OCI-LY1 (cell line): ENCODE results near the gene INPP4A.

Source experiments
- H2AFZ ChIP-seq: fragments of 200-600 bp; sonication (generic), shearing (Covaris generic); 2 replicates; pipeline ENCODE4 v1.6.0; 2014; ENCODE audit warnings: antibody characterized with exemption, mild to moderate bottlenecking, low read length
- H3F3A ChIP-seq: fragments of 200-600 bp; sonication (generic), shearing (Covaris generic); 2 replicates; pipeline ENCODE4 v1.6.0; 2014; ENCODE audit warnings: mild to moderate bottlenecking, antibody characterized with exemption, low read length, moderate library complexity; ENCODE audit not compliant: insufficient read depth
- H3K27ac ChIP-seq: fragments of 200-600 bp; sonication (generic); 2 replicates; pipeline ENCODE4 v1.5.1; 2014; ENCODE audit warnings: low read length, mixed run types, mild to moderate bottlenecking, low read depth; ENCODE audit not compliant: poor library complexity, severe bottlenecking
- H3K27me3 ChIP-seq: fragments of 200-600 bp; sonication (generic); 2 replicates; pipeline ENCODE4 v1.6.0; 2014; ENCODE audit warnings: antibody characterized with exemption, mild to moderate bottlenecking, low read length, moderate library complexity; ENCODE audit not compliant: insufficient read depth
- H3K36me3 ChIP-seq: fragments of 200-600 bp; sonication (generic); 2 replicates; pipeline ENCODE4 v1.6.1; 2014; ENCODE audit warnings: mild to moderate bottlenecking, antibody characterized with exemption, low read length, moderate library complexity, mixed read lengths; ENCODE audit not compliant: insufficient read depth
- H3K4me1 ChIP-seq: fragments of 200-600 bp; sonication (generic); 2 replicates; pipeline ENCODE4 v1.5.1; 2014; ENCODE audit warnings: mild to moderate bottlenecking, low read length, moderate library complexity; ENCODE audit not compliant: insufficient read depth, severe bottlenecking
- H3K4me2 ChIP-seq: fragments of 200-600 bp; sonication (generic), shearing (Covaris generic); 2 replicates; pipeline ENCODE4 v1.6.1; 2014; ENCODE audit warnings: low read length
- H3K4me3 ChIP-seq: fragments of 200-600 bp; sonication (generic); 2 replicates; pipeline ENCODE4 v1.5.1; 2014; ENCODE audit warnings: low read length, low read depth, mild to moderate bottlenecking, mixed read lengths; ENCODE audit not compliant: poor library complexity, severe bottlenecking
- H3K79me2 ChIP-seq: fragments of 200-600 bp; shearing (Covaris generic); 2 replicates; pipeline ENCODE4 v1.6.1; 2016; ENCODE audit warnings: mixed run types, low read length, mixed read lengths; ENCODE audit not compliant: insufficient read depth
- H3K9ac ChIP-seq: fragments of 200-600 bp; sonication (generic), shearing (Covaris generic); 2 replicates; pipeline ENCODE4 v1.6.1; 2014; ENCODE audit warnings: mild to moderate bottlenecking, low read length, mixed read lengths
- H3K9me2 ChIP-seq: fragments of 200-600 bp; sonication (generic), shearing (Covaris generic); 2 replicates; pipeline ENCODE4 v1.6.1; 2014; ENCODE audit warnings: low read depth, mild to moderate bottlenecking, low read length, mixed read lengths
- H3K9me3 ChIP-seq: fragments of 200-600 bp; shearing (Covaris generic); 2 replicates; pipeline ENCODE4 v1.6.1; 2014; ENCODE audit warnings: low read length, mixed read lengths
- H4K20me1 ChIP-seq: fragments of 200-600 bp; sonication (generic), shearing (Covaris generic); 2 replicates; pipeline ENCODE4 v1.6.0; 2016; ENCODE audit warnings: mild to moderate bottlenecking, low read length; ENCODE audit not compliant: insufficient read depth
- CTCF ChIP-seq: fragments of 200-600 bp; sonication (generic), shearing (Covaris generic); IDR thresholded peaks from 2 replicates; pipeline ENCODE4 v1.5.1; 2017; ENCODE audit warnings: mild to moderate bottlenecking, antibody characterized with exemption, low read length, moderate library complexity, mixed read lengths
- EZH2 ChIP-seq: fragments of 200-600 bp; sonication (generic), shearing (Covaris generic); IDR thresholded peaks from 2 replicates; pipeline ENCODE4 v1.8.0; 2017; ENCODE audit warnings: borderline replicate concordance, mixed run types, mild to moderate bottlenecking, antibody characterized with exemption, low read length, moderate library complexity, mixed read lengths

The INPP4A gene

GRCh38 chr2:98576666-98577312, 132.1 kb downstream of the INPP4A start:
- H3K9ac ChIP-seq = no peak overlapping the region
- no peaks in the 10 kb centered on the region for H3K36me3 ChIP-seq
- TF ChIP-seq CTCF = no peak
- no peak for TF ChIP-seq EZH2
- no peak overlapping the region for H3K4me2 ChIP-seq
- H3K4me1 ChIP-seq = peaks cover 6% of the 10 kb centered on the region
- no peaks in the 10 kb centered on the region for H3K9me3 ChIP-seq
- no peaks in the 10 kb centered on the region for H3K79me2 ChIP-seq
- no peak overlapping the region for H2AFZ ChIP-seq
- no peaks in the 10 kb centered on the region for H3F3A ChIP-seq
- no peaks in the 10 kb centered on the region for H3K9me2 ChIP-seq
- H3K4me3 ChIP-seq = no peak overlapping the region
- no peak overlapping the region for H3K27ac ChIP-seq
- H4K20me1 ChIP-seq = no peaks in the 10 kb centered on the region
- H3K27me3 ChIP-seq = no peaks in the 10 kb centered on the region

- Histone ChIP-seq H3K27ac (no peak overlapping the region), H3K9me2 (no peaks in the 10 kb centered on the region), H3K4me2 (no peak overlapping the region), H3K27me3 (no peaks in the 10 kb centered on the region), H3K9me3 (no peaks in the 10 kb centered on the region), H3K9ac (no peak overlapping the region), H4K20me1 (no peaks in the 10 kb centered on the region), H3K79me2 (no peaks in the 10 kb centered on the region), H3K4me1 (peaks cover 6% of the 10 kb centered on the region), H2AFZ (no peak overlapping the region), H3K4me3 (no peak overlapping the region), H3K36me3 (no peaks in the 10 kb centered on the region), H3F3A (no peaks in the 10 kb centered on the region)
- TF ChIP-seq CTCF = no peak
Measured at GRCh38 chr2:98577313-98577712, 132.7 kb downstream of the INPP4A start.

- H3K27ac ChIP-seq = no peak overlapping the region
- no peak overlapping the region for H2AFZ ChIP-seq
- H3F3A ChIP-seq = no peaks in the 10 kb centered on the region
- H4K20me1 ChIP-seq = no peaks in the 10 kb centered on the region
- no peak overlapping the region for H3K4me2 ChIP-seq
- peaks cover 5% of the 10 kb centered on the region; the same call in 1 of the 2 replicates for H3K36me3 ChIP-seq
- no peaks in the 10 kb centered on the region for H3K27me3 ChIP-seq
- H3K9ac ChIP-seq = no peak overlapping the region
- TF ChIP-seq EZH2 = no peak
- TF ChIP-seq CTCF = no peak
- H3K79me2 ChIP-seq = no peaks in the 10 kb centered on the region
- H3K4me1 ChIP-seq = peaks cover 6% of the 10 kb centered on the region
- no peaks in the 10 kb centered on the region for H3K9me3 ChIP-seq
- H3K9me2 ChIP-seq = no peaks in the 10 kb centered on the region
- no peak overlapping the region for H3K4me3 ChIP-seq
Measured at GRCh38 chr2:98578231-98578630, 133.6 kb downstream of the INPP4A start.
